Measurements from ENCODE around the gene ZNF397. TPM values are rescaled to one million over a fixed set of nuclear protein-coding genes. Genes with fewer than 3 reads are reported as not detected.

Gene ZNF397
- polyA plus RNA-seq, 1 donor from 2014 or later = 58.7 TPM

GRCh38 chr18:35193316-35193715, 47.5 kb upstream of the ZNF397 start:
- no peaks in the 10 kb centered on the region for H3K9me3 ChIP-seq (ENCODE audit: low read length)
- H3K36me3 ChIP-seq (ENCODE audit: insufficient read depth, low read length) = no peaks in the 10 kb centered on the region
- no peak overlapping the region for H3K4me2 ChIP-seq (ENCODE audit: low read length)
- H3K27me3 ChIP-seq (ENCODE audit: insufficient read depth, low read depth, low read length) = no peaks in the 10 kb centered on the region
- no peaks in the 10 kb centered on the region for H3K9me2 ChIP-seq (ENCODE audit: insufficient read depth, low read length)
- no peak overlapping the region for H3K27ac ChIP-seq (ENCODE audit: low read length)
- TF ChIP-seq MXI1 (conservative IDR thresholded peaks at IDR 0.05; ENCODE audit: poor library complexity, severe bottlenecking) = no peak
- TF ChIP-seq TAF1 (IDR thresholded peaks at IDR 0.05; ENCODE audit: low read depth) = no peak
- no peak for TF ChIP-seq EZH2 (IDR thresholded peaks at IDR 0.05; ENCODE audit: borderline replicate concordance, insufficient read depth, low read length, poor library complexity, severe bottlenecking)
- no peak for TF ChIP-seq REST (IDR thresholded peaks at IDR 0.05; ENCODE audit: borderline replicate concordance)
- no peak for TF ChIP-seq RAD21 (conservative IDR thresholded peaks at IDR 0.05)
- no peak for TF ChIP-seq EP300 (conservative IDR thresholded peaks at IDR 0.05; ENCODE audit: poor library complexity, severe bottlenecking)
- no peak for TF ChIP-seq POLR2AphosphoS5 (IDR thresholded peaks at IDR 0.05)
- TF ChIP-seq SMC3 (conservative IDR thresholded peaks at IDR 0.05; ENCODE audit: poor library complexity) = no peak
- no peak for TF ChIP-seq CTCF (IDR thresholded peaks at IDR 0.05; ENCODE audit: poor library complexity, severe bottlenecking)
- H2AFZ ChIP-seq (ENCODE audit: low read depth, low read length) = no peak overlapping the region
- no peaks in the 10 kb centered on the region for H4K20me1 ChIP-seq (ENCODE audit: insufficient read depth)
- H3K79me2 ChIP-seq (replicated peaks; ENCODE audit: insufficient read depth, low read length) = no peaks in the 10 kb centered on the region
- no peak overlapping the region for H3K4me3 ChIP-seq (ENCODE audit: low read length)
- no peaks in the 10 kb centered on the region for H3F3A ChIP-seq (ENCODE audit: insufficient read depth, low read length, poor library complexity, severe bottlenecking)
- no peak overlapping the region for H3K9ac ChIP-seq (ENCODE audit: low read length)

GRCh38 chr18:35197296-35197695, 43.5 kb upstream of the ZNF397 start:
- no peaks in the 10 kb centered on the region for H3K9me3 ChIP-seq (ENCODE audit: low read length)
- H3K4me2 ChIP-seq (ENCODE audit: low read length) = no peak overlapping the region
- H3F3A ChIP-seq (ENCODE audit: insufficient read depth, low read length, poor library complexity, severe bottlenecking) = no peaks in the 10 kb centered on the region
- H3K27ac ChIP-seq (ENCODE audit: low read length) = no peak overlapping the region
- no peaks in the 10 kb centered on the region for H3K79me2 ChIP-seq (replicated peaks; ENCODE audit: insufficient read depth, low read length)
- no peaks in the 10 kb centered on the region for H4K20me1 ChIP-seq (ENCODE audit: insufficient read depth)
- no peaks in the 10 kb centered on the region for H3K9me2 ChIP-seq (ENCODE audit: insufficient read depth, low read length)
- H2AFZ ChIP-seq (ENCODE audit: low read depth, low read length) = no peak overlapping the region
- TF ChIP-seq POLR2AphosphoS5 (IDR thresholded peaks at IDR 0.05) = no peak
- no peak for TF ChIP-seq SMC3 (conservative IDR thresholded peaks at IDR 0.05; ENCODE audit: poor library complexity)
- TF ChIP-seq REST (IDR thresholded peaks at IDR 0.05; ENCODE audit: borderline replicate concordance) = no peak
- TF ChIP-seq TAF1 (IDR thresholded peaks at IDR 0.05; ENCODE audit: low read depth) = no peak
- no peak for TF ChIP-seq EZH2 (IDR thresholded peaks at IDR 0.05; ENCODE audit: borderline replicate concordance, insufficient read depth, low read length, poor library complexity, severe bottlenecking)
- no peak for TF ChIP-seq CTCF (IDR thresholded peaks at IDR 0.05; ENCODE audit: poor library complexity, severe bottlenecking)
- TF ChIP-seq MXI1 (conservative IDR thresholded peaks at IDR 0.05; ENCODE audit: poor library complexity, severe bottlenecking) = no peak
- no peak for TF ChIP-seq RAD21 (conservative IDR thresholded peaks at IDR 0.05)
- no peak for TF ChIP-seq EP300 (conservative IDR thresholded peaks at IDR 0.05; ENCODE audit: poor library complexity, severe bottlenecking)
- no peaks in the 10 kb centered on the region for H3K36me3 ChIP-seq (ENCODE audit: insufficient read depth, low read length)
- H3K27me3 ChIP-seq (ENCODE audit: insufficient read depth, low read depth, low read length) = no peaks in the 10 kb centered on the region
- H3K9ac ChIP-seq (ENCODE audit: low read length) = no peak overlapping the region
- H3K4me3 ChIP-seq (ENCODE audit: low read length) = no peak overlapping the region

Measured in neural cell (in vitro differentiated cells).